ENCODE data around the gene TRPM2. TPM values are rescaled to one million over a fixed set of nuclear protein-coding genes. Genes with fewer than 3 reads are reported as not detected.

TRPM2 gene
- total RNA-seq, 2 donors from 2014 or later: 2.7 to 26.1 TPM

DNA sequence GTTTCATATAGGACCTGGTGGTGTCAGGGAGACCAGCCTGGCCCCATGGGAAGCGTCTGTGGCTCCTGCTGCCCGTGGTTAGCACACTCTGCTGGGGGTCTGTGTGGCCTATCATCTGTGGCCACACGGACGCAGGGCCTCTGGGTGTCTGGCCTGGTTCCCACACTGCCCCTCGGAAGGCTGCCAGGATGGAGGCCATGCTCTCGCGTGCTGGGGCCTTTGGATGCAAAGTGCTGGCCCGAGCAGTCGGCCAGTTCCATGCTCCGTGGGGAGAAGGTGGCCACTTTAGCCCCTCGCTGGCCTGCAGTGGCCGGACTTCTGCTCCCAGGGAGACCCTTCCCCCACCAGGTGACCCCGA is 81.1 kb downstream of the TRPM2 start:
- Mint-ChIP-seq H3K4me1 (no peaks in the 10 kb centered on the region), H3K27ac (no peak overlapping the region), H3K4me3 (no peak overlapping the region), H3K27me3 (no peaks in the 10 kb centered on the region), H3K36me3 (ENCODE audit: low read depth) (peaks cover 4% of the 10 kb centered on the region)
- ATAC-seq (no peak), DNase-seq (peak in 1 of 3 donors; percentile 3)
- no peaks in the 10 kb centered on the region for H3K9me3 ChIP-seq (ENCODE audit: control insufficient read depth, low read length, poor library complexity, severe bottlenecking)

DNA sequence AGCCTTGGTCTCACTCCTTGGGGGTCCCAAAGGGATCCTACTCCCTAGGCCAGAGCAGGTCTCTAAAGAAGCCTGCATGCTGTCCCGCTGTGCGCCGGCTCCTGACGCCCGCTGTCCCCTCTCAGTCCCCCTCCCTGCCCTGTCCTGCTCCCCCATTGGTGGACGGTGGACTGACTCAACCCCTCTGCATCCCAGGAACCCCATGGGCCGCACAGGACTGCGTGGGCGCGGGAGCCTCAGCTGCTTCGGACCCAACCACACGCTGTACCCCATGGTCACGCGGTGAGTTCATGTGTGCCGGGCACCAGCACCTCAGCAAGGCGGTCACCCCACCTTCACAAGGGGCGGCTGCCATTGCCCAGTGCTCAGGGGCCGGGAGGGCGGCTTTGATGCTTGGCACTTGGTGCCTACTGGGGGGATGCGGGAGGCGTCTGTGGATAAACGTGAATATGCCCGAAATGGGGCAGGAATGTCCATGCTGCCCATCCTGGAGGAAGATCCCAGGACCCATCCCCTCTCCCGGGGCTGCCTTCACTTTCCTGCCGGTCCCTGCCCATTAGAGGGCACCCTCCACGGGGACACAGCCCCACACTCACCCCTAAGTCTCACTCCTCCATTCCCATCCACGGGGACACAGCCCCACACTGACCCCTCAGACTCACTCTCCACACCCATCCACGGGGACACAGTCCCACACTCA is 81.7 kb downstream of the TRPM2 start:
- no peak overlapping the region for H3K4me3 Mint-ChIP-seq
- no peaks in the 10 kb centered on the region for H3K27me3 Mint-ChIP-seq
- no peak overlapping the region for H3K27ac Mint-ChIP-seq
- DNase-seq: peak in 1 of 3 donors; percentile 6
- H3K36me3 Mint-ChIP-seq (ENCODE audit: low read depth): peaks cover 4% of the 10 kb centered on the region
- no peaks in the 10 kb centered on the region for H3K4me1 Mint-ChIP-seq
- ATAC-seq: no peak
- no peaks in the 10 kb centered on the region for H3K9me3 ChIP-seq (ENCODE audit: control insufficient read depth, low read length, poor library complexity, severe bottlenecking)

DNA sequence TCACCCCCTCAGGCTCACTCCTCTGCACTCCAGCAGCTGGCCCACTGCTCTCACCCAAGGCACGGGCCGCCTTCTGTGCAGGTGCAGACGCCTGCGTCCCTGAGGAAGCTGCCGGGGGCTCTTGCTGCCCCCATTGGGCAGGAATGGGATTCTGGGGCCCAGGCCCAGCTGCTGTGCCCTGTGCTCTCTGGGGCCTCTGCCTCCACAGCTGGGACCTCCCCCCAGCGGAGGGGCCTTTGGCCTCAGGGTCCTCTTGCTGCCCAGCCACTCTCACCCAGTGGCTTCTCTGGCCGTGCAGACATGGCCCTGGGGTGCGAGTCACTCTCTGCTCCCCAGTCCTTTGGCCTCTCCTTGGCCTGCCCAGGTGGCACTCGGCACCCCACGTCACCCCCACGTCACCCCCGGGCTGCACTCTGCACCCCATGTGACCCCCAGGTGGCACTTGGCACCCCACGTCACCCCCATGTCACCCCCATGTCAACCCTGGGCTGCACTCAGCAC is 82.7 kb downstream of the TRPM2 start:
- peak in 1 of 3 donors; percentile 4 for DNase-seq
- H3K27ac Mint-ChIP-seq: no peak overlapping the region

DNA sequence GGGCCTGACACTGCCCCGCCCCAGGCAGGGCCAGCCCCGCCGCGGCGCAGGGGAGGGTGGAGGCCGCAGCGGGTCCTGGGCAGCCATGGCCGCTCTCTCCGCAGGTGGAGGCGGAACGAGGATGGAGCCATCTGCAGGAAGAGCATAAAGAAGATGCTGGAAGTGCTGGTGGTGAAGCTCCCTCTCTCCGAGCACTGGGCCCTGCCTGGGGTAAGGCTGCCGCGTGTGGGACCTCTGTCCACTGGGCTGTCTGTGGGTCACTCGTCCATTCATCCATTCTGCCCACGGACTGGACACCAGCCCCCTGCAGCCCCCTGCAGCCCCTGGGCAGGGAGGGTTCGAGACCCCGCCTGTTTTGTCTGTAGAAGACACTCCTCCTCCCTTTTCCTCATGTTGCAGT is 83.5 kb downstream of the TRPM2 start:
- Mint-ChIP-seq H3K4me1 (no peaks in the 10 kb centered on the region), H3K4me3 (no peak overlapping the region), H3K27ac (no peak overlapping the region), H3K36me3 (ENCODE audit: low read depth) (peaks cover 7% of the 10 kb centered on the region), H3K27me3 (no peaks in the 10 kb centered on the region)
- no peaks in the 10 kb centered on the region for H3K9me3 ChIP-seq (ENCODE audit: control insufficient read depth, low read length, poor library complexity, severe bottlenecking)
- DNase-seq: no peak
- no peak for ATAC-seq

More for the DNA sequence above, 82.7 kb downstream of the TRPM2 start:
- no peaks in the 10 kb centered on the region for H3K9me3 ChIP-seq (ENCODE audit: control insufficient read depth, low read length, poor library complexity, severe bottlenecking)
- H3K27me3 Mint-ChIP-seq: no peaks in the 10 kb centered on the region
- no peak overlapping the region for H3K4me3 Mint-ChIP-seq
- ATAC-seq: no peak
- H3K36me3 Mint-ChIP-seq (ENCODE audit: low read depth): peaks cover 7% of the 10 kb centered on the region
- no peaks in the 10 kb centered on the region for H3K4me1 Mint-ChIP-seq

DNA sequence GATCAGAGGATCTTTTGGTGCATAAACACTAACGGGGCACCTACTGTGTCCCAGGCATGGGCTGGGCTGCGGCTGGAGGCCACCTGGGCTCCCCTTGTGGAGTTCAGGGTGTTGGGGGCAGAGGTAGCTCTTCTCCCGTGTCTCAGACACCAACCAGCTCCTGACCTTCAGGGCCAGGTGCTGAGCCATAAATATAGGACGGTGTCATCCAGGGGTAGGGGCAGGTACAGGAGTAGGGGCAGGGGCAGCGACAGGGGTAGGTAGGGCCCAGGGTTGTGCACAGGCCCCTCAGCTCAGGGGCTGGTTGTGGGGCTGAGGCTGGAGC is 83.9 kb downstream of the TRPM2 start:
- no peak overlapping the region for H3K4me3 Mint-ChIP-seq
- DNase-seq (no peak), ATAC-seq (no peak)
- no peaks in the 10 kb centered on the region for H3K27me3 Mint-ChIP-seq
- peaks cover 7% of the 10 kb centered on the region for H3K36me3 Mint-ChIP-seq (ENCODE audit: low read depth)
- H3K4me1 Mint-ChIP-seq: no peaks in the 10 kb centered on the region
- no peaks in the 10 kb centered on the region for H3K9me3 ChIP-seq (ENCODE audit: control insufficient read depth, low read length, poor library complexity, severe bottlenecking)
- no peak overlapping the region for H3K27ac Mint-ChIP-seq

DNA sequence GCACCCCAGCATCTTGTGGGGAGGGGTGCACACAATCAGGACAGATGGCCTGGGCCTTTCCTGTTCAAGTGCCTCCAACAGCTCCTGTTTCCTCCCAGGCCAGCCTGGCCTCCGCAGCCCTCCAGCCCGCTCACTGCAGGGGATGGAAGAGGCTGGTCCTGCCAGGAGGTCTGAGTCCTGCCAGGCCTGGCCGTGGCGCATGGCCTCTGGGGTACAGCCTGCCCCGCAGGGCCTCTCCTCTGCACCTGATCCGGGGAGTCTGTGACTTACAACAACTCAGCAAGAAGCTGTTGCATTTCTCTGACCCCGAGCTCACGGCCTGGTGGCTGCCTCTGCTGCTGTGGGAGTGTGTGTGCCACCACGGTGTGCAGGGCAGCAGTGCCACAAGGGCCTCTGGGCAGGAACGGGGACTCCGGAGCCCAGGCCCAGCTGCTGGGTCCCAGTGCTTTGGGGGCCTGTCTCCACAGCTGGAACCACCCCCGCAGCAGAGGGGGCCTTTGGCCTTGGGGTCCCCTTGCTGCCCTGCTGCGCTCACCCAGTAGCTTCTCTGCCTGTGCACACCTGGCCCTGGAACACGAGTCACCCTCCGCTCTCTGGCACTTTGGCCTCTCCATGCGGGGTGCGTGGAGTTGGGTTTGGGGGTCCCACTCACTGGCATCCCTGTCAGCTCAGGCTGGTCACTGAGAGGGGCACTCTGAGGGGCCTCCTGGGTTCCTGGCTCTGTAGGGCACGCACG is 84.4 kb downstream of the TRPM2 start:
- no peak for DNase-seq

DNA sequence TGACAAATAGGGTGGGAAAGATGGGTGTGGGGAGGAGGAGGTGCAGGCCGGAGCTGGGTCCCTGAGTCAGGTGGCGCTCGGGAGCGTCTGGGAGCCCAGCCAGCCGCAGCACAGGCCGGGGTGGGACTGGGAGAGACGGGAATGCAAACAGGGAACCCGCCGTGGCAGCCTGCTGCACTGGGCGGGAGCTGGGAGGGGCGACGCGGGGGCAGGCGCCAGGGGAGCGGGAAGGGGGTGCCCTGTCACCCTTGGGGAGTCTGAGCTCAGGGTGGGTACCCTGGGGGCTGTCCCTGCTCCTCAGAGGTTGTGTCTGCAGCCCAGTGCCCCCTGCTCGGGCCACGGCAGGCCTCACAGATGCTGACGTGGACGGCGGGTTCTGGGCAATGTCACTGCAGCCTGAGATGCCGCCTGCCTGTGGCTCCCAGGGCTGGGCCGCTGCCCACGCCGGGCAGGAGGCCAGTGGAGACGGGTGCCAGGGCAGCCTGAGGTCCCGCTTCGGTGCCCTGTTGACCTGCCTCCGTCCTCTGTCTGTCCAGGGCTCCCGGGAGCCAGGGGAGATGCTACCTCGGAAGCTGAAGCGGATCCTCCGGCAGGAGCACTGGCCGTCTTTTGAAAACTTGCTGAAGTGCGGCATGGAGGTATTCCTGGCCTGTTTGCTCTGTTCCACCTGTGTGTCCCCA is 85.2 kb downstream of the TRPM2 start:
- ATAC-seq: no peak
- H3K4me3 Mint-ChIP-seq: no peak overlapping the region
- H3K27ac Mint-ChIP-seq: no peak overlapping the region
- no peaks in the 10 kb centered on the region for H3K9me3 ChIP-seq (ENCODE audit: control insufficient read depth, low read length, poor library complexity, severe bottlenecking)
- H3K4me1 Mint-ChIP-seq: no peaks in the 10 kb centered on the region
- no peaks in the 10 kb centered on the region for H3K27me3 Mint-ChIP-seq
- DNase-seq: no peak
- peaks cover 7% of the 10 kb centered on the region for H3K36me3 Mint-ChIP-seq (ENCODE audit: low read depth)

More for the DNA sequence above, 84.4 kb downstream of the TRPM2 start:
- no peaks in the 10 kb centered on the region for H3K9me3 ChIP-seq (ENCODE audit: control insufficient read depth, low read length, poor library complexity, severe bottlenecking)
- no peak overlapping the region for H3K27ac Mint-ChIP-seq
- no peak for ATAC-seq
- no peaks in the 10 kb centered on the region for H3K27me3 Mint-ChIP-seq
- no peaks in the 10 kb centered on the region for H3K4me1 Mint-ChIP-seq
- no peak overlapping the region for H3K4me3 Mint-ChIP-seq
- peaks cover 7% of the 10 kb centered on the region for H3K36me3 Mint-ChIP-seq (ENCODE audit: low read depth)

DNA sequence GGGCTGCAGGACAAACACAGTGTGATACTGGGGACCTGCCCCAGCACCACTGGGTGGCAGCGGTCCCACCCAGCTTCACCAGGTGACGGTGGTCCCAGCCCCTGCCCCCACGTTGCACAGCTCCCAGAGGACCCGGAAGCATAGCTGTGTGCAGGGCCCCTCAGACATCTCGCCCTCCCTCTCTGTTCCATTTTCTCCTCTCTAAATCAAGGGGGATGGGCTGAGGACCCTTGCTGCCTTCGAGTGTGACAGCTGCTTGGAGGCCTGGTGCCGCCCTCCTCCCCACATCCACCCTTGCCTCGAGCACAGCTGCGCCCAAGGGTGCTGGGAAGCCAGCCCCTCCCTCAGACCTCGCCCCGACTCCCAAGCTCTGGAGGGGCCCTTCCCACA is 85.8 kb downstream of the TRPM2 start:
- Mint-ChIP-seq H3K27me3 (no peaks in the 10 kb centered on the region), H3K27ac (no peak overlapping the region), H3K4me3 (no peak overlapping the region), H3K4me1 (no peaks in the 10 kb centered on the region), H3K36me3 (ENCODE audit: low read depth) (peaks cover 7% of the 10 kb centered on the region)
- ATAC-seq (no peak), DNase-seq (no peak)
- H3K9me3 ChIP-seq (ENCODE audit: control insufficient read depth, low read length, poor library complexity, severe bottlenecking): no peaks in the 10 kb centered on the region

DNA sequence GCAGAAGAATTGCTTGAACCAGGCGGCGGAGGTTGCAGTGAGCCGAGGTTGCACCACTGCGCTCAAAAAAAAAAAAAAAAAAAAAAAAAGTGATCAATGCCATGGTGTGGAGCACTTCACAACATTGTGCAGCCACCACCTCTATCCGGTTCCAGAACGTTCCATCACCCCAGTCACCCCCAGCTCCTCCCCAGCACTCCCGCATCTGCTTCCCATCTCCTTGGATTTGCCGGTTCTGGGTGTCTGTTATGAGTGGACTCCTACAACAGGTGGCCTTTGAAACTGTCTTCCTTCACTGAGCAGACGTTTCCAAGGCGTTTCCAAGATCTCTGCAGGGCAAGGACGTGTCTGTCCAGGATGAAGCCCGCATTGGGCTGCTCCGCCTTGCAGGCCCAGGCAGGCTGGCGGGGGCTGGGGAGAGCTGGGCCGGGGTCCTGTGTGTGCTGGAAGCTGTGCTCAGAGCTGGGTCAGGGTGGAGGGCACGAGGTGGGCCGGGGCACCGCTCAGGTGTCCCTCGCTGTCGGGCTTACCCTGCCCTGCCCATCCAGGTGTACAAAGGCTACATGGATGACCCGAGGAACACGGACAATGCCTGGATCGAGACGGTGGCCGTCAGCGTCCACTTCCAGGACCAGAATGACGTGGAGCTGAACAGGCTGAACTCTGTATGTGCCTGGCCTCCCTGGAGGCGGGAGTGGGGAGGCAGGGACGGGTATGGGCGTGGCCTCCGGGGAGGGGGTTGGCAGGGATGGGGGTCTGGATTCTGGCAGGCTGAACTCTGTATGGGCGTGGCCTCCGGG is 87.0 kb downstream of the TRPM2 start:
- no peaks in the 10 kb centered on the region for H3K9me3 ChIP-seq (ENCODE audit: control insufficient read depth, low read length, poor library complexity, severe bottlenecking)
- ATAC-seq (no peak), DNase-seq (no peak)
- H3K36me3 Mint-ChIP-seq (ENCODE audit: low read depth): peaks cover 7% of the 10 kb centered on the region
- no peaks in the 10 kb centered on the region for H3K4me1 Mint-ChIP-seq
- H3K27me3 Mint-ChIP-seq: no peaks in the 10 kb centered on the region
- H3K4me3 Mint-ChIP-seq: no peak overlapping the region
- no peak overlapping the region for H3K27ac Mint-ChIP-seq

DNA sequence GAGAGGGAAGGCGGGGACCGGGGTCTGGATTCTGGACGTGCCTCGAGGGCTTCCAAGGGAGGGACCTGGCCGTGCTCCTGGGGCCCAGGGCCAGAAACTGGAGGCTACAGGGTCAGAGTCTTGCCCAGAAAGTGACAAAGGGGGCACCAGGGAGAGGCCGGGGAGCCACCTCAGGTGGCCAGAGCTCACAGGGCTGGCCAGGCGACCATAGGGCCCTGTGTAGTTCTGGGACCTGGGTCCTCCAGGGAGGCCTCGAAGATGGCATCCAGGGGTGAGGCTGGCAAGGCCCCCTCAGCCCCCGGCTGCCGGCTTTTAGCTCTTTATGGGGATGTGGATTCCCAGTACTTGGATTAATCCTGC is 87.6 kb downstream of the TRPM2 start:
- no peak overlapping the region for H3K4me3 Mint-ChIP-seq
- H3K27ac Mint-ChIP-seq: no peak overlapping the region
- no peaks in the 10 kb centered on the region for H3K27me3 Mint-ChIP-seq
- no peaks in the 10 kb centered on the region for H3K9me3 ChIP-seq (ENCODE audit: control insufficient read depth, low read length, poor library complexity, severe bottlenecking)
- DNase-seq (no peak), ATAC-seq (no peak)
- peaks cover 3% of the 10 kb centered on the region for H3K36me3 Mint-ChIP-seq (ENCODE audit: low read depth)
- H3K4me1 Mint-ChIP-seq: no peaks in the 10 kb centered on the region

DNA sequence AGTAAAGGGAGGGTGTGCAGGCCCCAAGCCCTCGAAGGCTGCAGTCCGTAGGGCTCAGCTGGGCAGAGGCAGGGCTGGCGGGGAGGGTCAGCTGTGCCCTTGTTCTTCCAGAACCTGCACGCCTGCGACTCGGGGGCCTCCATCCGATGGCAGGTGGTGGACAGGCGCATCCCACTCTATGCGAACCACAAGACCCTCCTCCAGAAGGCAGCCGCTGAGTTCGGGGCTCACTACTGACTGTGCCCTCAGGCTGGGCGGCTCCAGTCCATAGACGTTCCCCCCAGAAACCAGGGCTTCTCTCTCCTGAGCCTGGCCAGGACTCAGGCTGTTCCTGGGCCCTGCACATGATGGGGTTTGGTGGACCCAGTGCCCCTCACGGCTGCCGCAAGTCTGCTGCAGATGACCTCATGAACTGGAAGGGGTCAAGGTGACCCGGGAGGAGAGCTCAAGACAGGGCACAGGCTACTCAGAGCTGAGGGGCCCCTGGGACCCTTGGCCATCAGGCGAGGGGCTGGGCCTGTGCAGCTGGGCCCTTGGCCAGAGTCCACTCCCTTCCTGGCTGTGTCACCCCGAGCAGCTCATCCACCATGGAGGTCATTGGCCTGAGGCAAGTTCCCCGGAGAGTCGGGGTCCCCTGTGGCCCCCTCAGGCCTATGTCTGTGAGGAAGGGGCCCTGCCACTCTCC is 88.3 kb downstream of the TRPM2 start:
- H3K9me3 ChIP-seq (ENCODE audit: control insufficient read depth, low read length, poor library complexity, severe bottlenecking): no peaks in the 10 kb centered on the region
- Mint-ChIP-seq H3K4me3 (no peak overlapping the region), H3K27me3 (no peaks in the 10 kb centered on the region), H3K27ac (no peak overlapping the region), H3K36me3 (ENCODE audit: low read depth) (peaks cover 3% of the 10 kb centered on the region), H3K4me1 (no peaks in the 10 kb centered on the region)
- ATAC-seq (no peak), DNase-seq (no peak)

DNA sequence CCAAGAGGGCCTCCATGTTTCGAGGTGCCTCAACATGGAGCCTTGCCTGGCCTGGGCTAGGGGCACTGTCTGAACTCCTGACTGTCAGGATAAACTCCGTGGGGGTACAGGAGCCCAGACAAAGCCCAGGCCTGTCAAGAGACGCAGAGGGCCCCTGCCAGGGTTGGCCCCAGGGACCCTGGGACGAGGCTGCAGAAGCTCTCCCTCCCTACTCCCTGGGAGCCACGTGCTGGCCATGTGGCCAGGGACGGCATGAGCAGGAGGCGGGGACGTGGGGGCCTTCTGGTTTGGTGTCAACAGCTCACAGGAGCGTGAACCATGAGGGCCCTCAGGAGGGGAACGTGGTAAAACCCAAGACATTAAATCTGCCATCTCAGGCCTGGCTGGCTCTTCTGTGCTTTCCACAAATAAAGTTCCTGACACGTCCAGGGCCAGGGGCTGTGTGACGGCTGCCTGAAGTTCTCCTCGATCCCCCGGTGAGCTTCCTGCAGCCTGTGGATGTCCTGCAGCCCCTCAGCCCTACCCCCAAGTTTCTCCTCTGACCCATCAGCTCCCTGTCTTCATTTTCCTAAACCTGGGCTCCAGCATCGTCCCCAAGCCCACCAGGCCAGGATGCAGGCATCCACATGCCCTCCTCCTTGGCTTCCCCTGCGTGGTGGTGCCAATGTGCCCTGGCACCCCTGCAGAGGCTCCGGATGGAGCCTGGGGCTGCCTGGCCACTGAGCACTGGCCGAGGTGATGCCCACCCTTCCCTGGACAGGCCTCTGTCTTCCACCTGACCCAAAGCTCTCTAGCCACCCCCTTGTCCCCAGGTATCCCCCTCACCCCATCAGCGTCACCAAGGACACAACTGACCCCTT is 89.1 kb downstream of the TRPM2 start:
- Mint-ChIP-seq H3K36me3 (ENCODE audit: low read depth) (peaks cover 3% of the 10 kb centered on the region), H3K27me3 (no peaks in the 10 kb centered on the region), H3K27ac (no peak overlapping the region), H3K4me1 (no peaks in the 10 kb centered on the region), H3K4me3 (no peak overlapping the region)
- DNase-seq: no peak
- H3K9me3 ChIP-seq (ENCODE audit: control insufficient read depth, low read length, poor library complexity, severe bottlenecking): no peaks in the 10 kb centered on the region
- no peak for ATAC-seq
